K562 (cell line): ENCODE results near the gene MRPL10. TPM values are rescaled to one million over a fixed set of nuclear protein-coding genes. Genes with fewer than 3 reads are reported as not detected.

ENCODE experiments used
- ATAC-seq: fragments of 200-7000 bp; cut with Tn5 transposase; 3 replicates; pipeline ENCODE4 v1.9.1; 2020; ENCODE audit warnings: moderate library complexity
- BruUV-seq: library from RNA; stranded (reverse); fragments of 400-500 nt; replicated peaks from 2 replicates; lab custom pipeline; 2021; lab: Mats Ljungman, UMichigan
- CTCF ChIA-PET: fragments of 300-600 bp; formaldehyde crosslinking; extraction: SDS; loops from one replicate; lab custom pipeline; 2021; ENCODE audit warnings: low intra/inter-chr PET ratio; lab: Yijun Ruan, JAX
- POLR2A ChIA-PET: fragments of 300-600, 350-650 bp; sonication (Branson Sonifier 250); formaldehyde crosslinking; extraction: SDS; loops from one replicate; lab custom pipeline; 2021; ENCODE audit warnings: antibody characterized with exemption, inconsistent platforms; lab: Yijun Ruan, JAX
- DNase-seq, 4 experiments: peaks; one replicate each; pipeline versions ENCODE4 v3.0.0 to v3.0.0-alpha.2; 2011 to 2018; ENCODE audit warnings: low spot score in 3 of 4, mixed read lengths in 3 of 4; ENCODE audit errors: extremely low read depth in 1 of 4
- FAIRE-seq: peaks from 2 replicates; lab custom pipeline; 2011; peaks lifted over from hg19 to GRCh38; lab: Jason Lieb, UNC
- H2AFZ ChIP-seq: 2 replicates; pipeline ENCODE4 v1.6.0; 2011; ENCODE audit warnings: low read depth, low read length, control low read depth, inconsistent platforms
- H3K27ac ChIP-seq: fragments of 200-600 bp; 3 replicates; pipeline ENCODE4 v1.8.0; 2011; ENCODE audit warnings: low read depth, mild to moderate bottlenecking, control low read depth, inconsistent platforms, low read length, moderate library complexity, mixed read lengths; ENCODE audit errors: extremely low read depth
- H3K27me3 ChIP-seq, 2 experiments: fragments of 300-600 bp in 1 of 2; 2 replicates in 1 of 2; 3 replicates in 1 of 2; pipeline versions ENCODE4 v1.6.0 to v1.8.0; 2011; ENCODE audit warnings: inconsistent platforms in 2 of 2, low read length in 2 of 2, mild to moderate bottlenecking in 1 of 2, mixed read lengths in 1 of 2, moderate library complexity in 1 of 2; ENCODE audit not compliant: control insufficient read depth in 2 of 2, insufficient read depth in 2 of 2
- H3K36me3 ChIP-seq: fragments of 300-600 bp; 3 replicates; pipeline ENCODE4 v1.8.0; 2011; ENCODE audit warnings: mild to moderate bottlenecking, low read length, inconsistent platforms; ENCODE audit not compliant: control insufficient read depth, insufficient read depth
- H3K4me1 ChIP-seq, 2 experiments: fragments of 200-600 bp in 1 of 2; replicated peaks in 1 of 2; 2 replicates in 1 of 2; 3 replicates in 1 of 2; pipeline versions ENCODE4 v1.5.1 to v1.8.0; 2011; ENCODE audit warnings: inconsistent platforms in 2 of 2, low read length in 2 of 2, mild to moderate bottlenecking in 1 of 2, mixed read lengths in 1 of 2, moderate library complexity in 1 of 2; ENCODE audit not compliant: control insufficient read depth in 2 of 2, insufficient read depth in 2 of 2
- H3K4me2 ChIP-seq: 2 replicates; pipeline ENCODE4 v1.6.1; 2011; ENCODE audit warnings: low read length, control low read depth, inconsistent platforms, mixed read lengths; ENCODE audit not compliant: insufficient read depth
- H3K4me3 ChIP-seq: fragments of 200-600 bp; sonication (generic), shearing (Covaris generic); 2 replicates; pipeline ENCODE4 v1.5.1; 2016; ENCODE audit warnings: control low read depth, inconsistent platforms
- H3K79me2 ChIP-seq: fragments of 200-600 bp; 3 replicates; pipeline ENCODE4 v1.8.0; 2011; ENCODE audit warnings: low read length, inconsistent platforms; ENCODE audit not compliant: control insufficient read depth, insufficient read depth
- H3K9ac ChIP-seq, 2 experiments: 2 replicates each; pipeline versions ENCODE4 v1.6.0 to v1.6.1; 2011; ENCODE audit warnings: low read depth in 2 of 2, low read length in 2 of 2, control low read depth in 1 of 2, inconsistent platforms in 1 of 2, mild to moderate bottlenecking in 1 of 2, mixed read lengths in 1 of 2; ENCODE audit not compliant: insufficient read depth in 1 of 2
- H3K9me1 ChIP-seq: one replicate; pipeline ENCODE4 v1.6.0; 2011; ENCODE audit warnings: inconsistent platforms, mild to moderate bottlenecking, low read length, moderate library complexity; ENCODE audit not compliant: control insufficient read depth, insufficient read depth
- H3K9me3 ChIP-seq: replicated peaks from 2 replicates; pipeline ENCODE4 v1.5.1; 2011; ENCODE audit warnings: low read depth, low read length, inconsistent platforms; ENCODE audit not compliant: control insufficient read depth, insufficient read depth
- H4K20me1 ChIP-seq: replicated peaks from 2 replicates; pipeline ENCODE4 v1.6.1; 2011; ENCODE audit warnings: low read length, inconsistent platforms, mixed read lengths; ENCODE audit not compliant: control insufficient read depth, insufficient read depth
- ARID1B ChIP-seq: fragments of 450-650 bp; IDR thresholded peaks from 2 replicates; pipeline ENCODE4 v1.6.1; 2016; ENCODE audit warnings: antibody characterized with exemption, mild to moderate bottlenecking, inconsistent platforms
- CBFA2T2 ChIP-seq: fragments of 450-650 bp; conservative IDR thresholded peaks from 2 replicates; pipeline ENCODE4 v1.6.1; 2017; ENCODE audit warnings: mild to moderate bottlenecking
- CBX2 ChIP-seq: fragments of 200-600 bp; sonication (generic); IDR thresholded peaks from one replicate; pipeline ENCODE4 v1.6.1; 2012; ENCODE audit warnings: mild to moderate bottlenecking, low read length, inconsistent platforms; ENCODE audit not compliant: insufficient read depth, poor library complexity, severe bottlenecking
- CBX8 ChIP-seq: fragments of 200-600 bp; sonication (generic); IDR thresholded peaks from 2 replicates; pipeline ENCODE4 v1.6.1; 2012; ENCODE audit warnings: borderline replicate concordance, mixed run types, low read depth, mild to moderate bottlenecking, moderate library complexity, mixed read lengths, low read length, control low read depth, inconsistent platforms; ENCODE audit not compliant: poor library complexity, severe bottlenecking; ENCODE audit errors: extremely low read depth
- CTBP1 ChIP-seq: fragments of 450-650 bp; IDR thresholded peaks from 2 replicates; pipeline ENCODE4 v1.6.1; 2016; ENCODE audit warnings: borderline replicate concordance
- EGR1 ChIP-seq: fragments of 450-650 bp; conservative IDR thresholded peaks from 2 replicates; pipeline ENCODE4 v1.6.1; 2017; ENCODE audit warnings: mild to moderate bottlenecking
- HNRNPLL ChIP-seq: fragments of 200-400 bp; formaldehyde crosslinking; IDR thresholded peaks from 2 replicates; pipeline ENCODE4 v1.6.1; 2017; ENCODE audit warnings: low read length, low read depth, mild to moderate bottlenecking; ENCODE audit not compliant: poor library complexity, severe bottlenecking
- ILF3 ChIP-seq: fragments of 450-650 bp; IDR thresholded peaks from 2 replicates; pipeline ENCODE4 v1.6.1; 2018; ENCODE audit warnings: antibody characterized with exemption, mild to moderate bottlenecking, moderate library complexity, borderline replicate concordance
- KDM5B ChIP-seq: fragments of 200-600 bp; sonication (generic); IDR thresholded peaks from 2 replicates; pipeline ENCODE4 v1.6.1; 2012; ENCODE audit warnings: low read depth, mild to moderate bottlenecking, moderate library complexity, low read length, control low read depth, inconsistent platforms; ENCODE audit not compliant: insufficient replicate concordance
- L3MBTL2 ChIP-seq: fragments of 450-650 bp; IDR thresholded peaks from 2 replicates; pipeline ENCODE4 v1.6.1; 2016; ENCODE audit warnings: mild to moderate bottlenecking, moderate library complexity
- MCM2 ChIP-seq: fragments of 450-650 bp; IDR thresholded peaks from 2 replicates; pipeline ENCODE4 v1.6.1; 2017; ENCODE audit warnings: low read depth, mild to moderate bottlenecking
- NFRKB ChIP-seq: fragments of 450-650 bp; IDR thresholded peaks from 2 replicates; pipeline ENCODE4 v1.6.1; 2016; ENCODE audit warnings: low read depth
- PML ChIP-seq: IDR thresholded peaks from 2 replicates; pipeline ENCODE4 v1.6.1; 2012; ENCODE audit warnings: low read length, inconsistent platforms
- SMARCE1 ChIP-seq: fragments of 450-650 bp; IDR thresholded peaks from 2 replicates; pipeline ENCODE4 v1.7.1; 2016; ENCODE audit warnings: mild to moderate bottlenecking
- SPI1 ChIP-seq: IDR thresholded peaks from 2 replicates; pipeline ENCODE4 v1.6.1; 2011; ENCODE audit warnings: low read depth, low read length, control low read depth, borderline replicate concordance
- TCF3 ChIP-seq: sonication (generic); formaldehyde crosslinking; IDR thresholded peaks from 2 replicates; pipeline ENCODE4 v1.4.0; 2020; ENCODE audit warnings: mild to moderate bottlenecking, missing genetic modification reagents
- TEAD4 ChIP-seq, 2 experiments: sonication (generic) in 1 of 2; formaldehyde crosslinking in 1 of 2; IDR thresholded peaks; 2 replicates each; pipeline versions ENCODE4 v1.6.1 to v1.8.0; 2012 to 2022; ENCODE audit warnings: borderline replicate concordance in 1 of 2, inconsistent platforms in 1 of 2, low read length in 1 of 2, mild to moderate bottlenecking in 1 of 2, missing genetic modification reagents in 1 of 2
- WGBS: fragments of 100-300 bp; shearing (Covaris generic); methylation state at CpG from one replicate; pipeline ENCODE4 v1.1.6; 2016; ENCODE audit warnings: low coverage, mixed read lengths; ENCODE audit not compliant: insufficient coverage; ENCODE audit errors: missing lambda C conversion rate; 5-methylcytosine and 5-hydroxymethylcytosine counted together
- in situ Hi-C: fragments of 300-500 bp; cut with MboI; formaldehyde crosslinking; loops from 4 replicates; pipeline ENCODE4 v1.15.0; 2018; ENCODE audit warnings: inconsistent platforms, mixed read lengths
- intact Hi-C: fragments of 100-400 bp; cut with micrococcal nuclease; formaldehyde crosslinking; loops from 2 replicates; pipeline ENCODE4 v1.14.2; 2022
- polyA plus RNA-seq, 8 experiments: library from polyadenylated mRNA; depleted of rRNA in 4 of 8; stranded (reverse) in 5 of 8; unstranded in 3 of 8; fragments of >200 nt; fragmentation: Nextera tagmentation in 2 of 8; fragmentation: Illumina TruSeq in 1 of 8; extraction: Ambion mirVana in 2 of 8; extraction: Trizol in 1 of 8; gene quantifications; 2 replicates each; pipeline versions ENCODE4 v1.2.1 to v1.2.3, GENCODE V29; 2011 to 2014; ENCODE audit warnings: inconsistent platforms in 1 of 8, missing spikeins in 1 of 8
- total RNA-seq, 7 experiments: library from RNA; depleted of rRNA in 6 of 7; stranded (reverse); fragments of >200 nt in 6 of 7; fragmentation: Illumina TruSeq in 2 of 7; extraction: Trizol in 2 of 7; gene quantifications; 2 replicates each; pipeline versions ENCODE4 v1.2.1 to v1.2.3, GENCODE V29; 2011 to 2021; ENCODE audit warnings: low replicate concordance in 1 of 7
- TF ChIP-seq, protein P1 (sequence below): sonication (generic); formaldehyde crosslinking; IDR thresholded peaks from 2 replicates; pipeline ENCODE4 v1.8.0; 2022; ENCODE audit warnings: missing genetic modification reagents, mild to moderate bottlenecking, moderate library complexity, borderline replicate concordance
- TF ChIP-seq, protein P2 (sequence below): sonication (generic); formaldehyde crosslinking; IDR thresholded peaks from 2 replicates; pipeline ENCODE4 v1.5.0; 2020; ENCODE audit warnings: missing genetic modification reagents

The MRPL10 gene
- total and polyA plus RNA-seq, 9 of the 15 experiments (the other 6 are each of a cell fraction or from before 2014, with no cell fraction given) = 27.8 to 105 (median 67.3) TPM

DNA sequence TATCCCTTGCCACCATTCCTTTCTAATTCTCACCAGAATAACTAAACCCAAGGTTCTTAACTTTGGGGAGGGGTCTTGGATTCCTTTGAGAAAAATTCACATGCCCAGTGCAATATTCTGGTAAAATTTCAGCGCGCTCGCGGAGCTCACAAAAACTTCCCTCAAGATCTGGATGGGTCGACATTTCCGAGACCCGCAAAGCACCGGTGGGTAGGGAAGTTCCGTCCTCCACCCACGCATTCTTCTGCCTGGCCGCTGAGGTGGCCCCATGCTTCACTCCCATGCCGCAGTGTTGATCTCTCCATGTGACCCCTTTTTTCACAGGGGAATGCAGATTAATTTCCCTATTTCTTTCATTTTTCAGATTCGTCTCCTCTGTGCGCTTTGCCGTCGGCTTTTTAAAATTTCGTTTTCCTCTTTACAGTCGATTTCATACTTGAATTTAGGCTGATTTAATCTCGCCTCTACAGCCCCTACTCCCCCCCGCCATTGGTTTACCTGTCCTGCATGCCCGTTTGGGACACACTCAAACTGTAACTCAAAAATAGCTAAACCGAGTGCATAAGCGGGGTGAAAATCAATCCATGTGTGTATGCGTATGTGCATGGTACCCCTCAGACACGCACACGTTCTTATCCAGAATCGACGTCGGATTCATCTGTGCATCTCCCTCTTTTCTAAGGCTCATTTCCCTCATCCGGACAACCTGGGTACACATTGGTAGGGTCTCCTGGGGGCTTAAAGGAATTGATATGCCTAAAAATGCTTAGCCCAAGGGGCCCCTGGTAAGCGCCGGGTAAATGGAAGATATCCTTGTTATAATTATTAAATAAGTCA lies 21.0 kb upstream of the MRPL10 start:
- ATAC-seq = no peak
- intact Hi-C loops = no loop called here
- in situ Hi-C loops = no loop called here
- BruUV-seq = no TSS peak
- Histone ChIP-seq H2AFZ (peak overlapping the region; percentile 79), H3K4me3 (peak overlapping the region; percentile 43), H4K20me1 (no peaks in the 10 kb centered on the region), H3K4me1 (peaks cover 33 to 37% of the 10 kb centered on the region in 2 experiments; a peak in 4 of 5 replicates), H3K9ac (peak overlapping the region; percentile 54 to 80; a peak in 3 of 4 replicates), H3K27me3 (peaks cover 0 to 2% of the 10 kb centered on the region in 2 experiments; a peak in 1 of 5 replicates), H3K36me3 (no peaks in the 10 kb centered on the region), H3K9me3 (no peaks in the 10 kb centered on the region), H3K27ac (peak overlapping the region; percentile 51; the same call in 2 of the 3 replicates), H3K79me2 (peaks cover 18% of the 10 kb centered on the region), H3K9me1 (no peaks in the 10 kb centered on the region), H3K4me2 (peak overlapping the region; percentile 82)
- ChIA-PET CTCF (interaction anchor here (1.2 kb wide), 1 partner anchor 38 kb away, joined by 3 read pairs; no protein-coding TSS in a partner anchor), POLR2A (interaction anchor here (1.0 to 2.2 kb wide), 3 partner anchors 11 to 43 kb away, joined by 3 to 7 read pairs (median 3); partner anchors contain the start of gene SP2)
- whole genome bisulfite sequencing = 37% methylated on average over 32 of the region's 32 CpGs
- FAIRE-seq = peak; percentile 86
- DNase-seq = peak; percentile 47 to 69 (median 62)
- TF ChIP-seq CBX8 (peak; percentile 85), CTBP1 (peak; percentile 32; the same call in 1 of the 2 replicates), TCF3 (CRISPR knock-in tag) (0 out of 2 replicates have a peak, but pooled peaks have one; percentile 8), NFRKB (peak; percentile 22; the same call in 1 of the 2 replicates), PML (no peak), CBX2 (peak; percentile 53), ILF3 (no peak), L3MBTL2 (peak; percentile 31; the same call in 1 of the 2 replicates), CBFA2T2 (no peak), SPI1 (0 out of 2 replicates have a peak, but pooled peaks have one; percentile 29), KDM5B (peak; percentile 0), MCM2 (no peak), ARID1B (0 out of 2 replicates have a peak, but pooled peaks have one; percentile 7), TEAD4 (IDR thresholded peaks at IDR 0.05; ENCODE audit: low read length) (0 out of 2 replicates have a peak, but pooled peaks have one; percentile 17), TEAD4 (CRISPR knock-in tag; IDR thresholded peaks at IDR 0.05; ENCODE audit: borderline replicate concordance) (no peak), SMARCE1 (0 out of 2 replicates have a peak, but pooled peaks have one; percentile 11), HNRNPLL (peak; percentile 46), EGR1 (peak; percentile 97)
- TF ChIP-seq, protein P1, sequence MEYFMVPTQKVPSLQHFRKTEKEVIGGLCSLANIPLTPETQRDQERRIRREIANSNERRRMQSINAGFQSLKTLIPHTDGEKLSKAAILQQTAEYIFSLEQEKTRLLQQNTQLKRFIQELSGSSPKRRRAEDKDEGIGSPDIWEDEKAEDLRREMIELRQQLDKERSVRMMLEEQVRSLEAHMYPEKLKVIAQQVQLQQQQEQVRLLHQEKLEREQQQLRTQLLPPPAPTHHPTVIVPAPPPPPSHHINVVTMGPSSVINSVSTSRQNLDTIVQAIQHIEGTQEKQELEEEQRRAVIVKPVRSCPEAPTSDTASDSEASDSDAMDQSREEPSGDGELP = 0 out of 2 replicates have a peak, but pooled peaks have one; percentile 11
- TF ChIP-seq, protein P2, sequence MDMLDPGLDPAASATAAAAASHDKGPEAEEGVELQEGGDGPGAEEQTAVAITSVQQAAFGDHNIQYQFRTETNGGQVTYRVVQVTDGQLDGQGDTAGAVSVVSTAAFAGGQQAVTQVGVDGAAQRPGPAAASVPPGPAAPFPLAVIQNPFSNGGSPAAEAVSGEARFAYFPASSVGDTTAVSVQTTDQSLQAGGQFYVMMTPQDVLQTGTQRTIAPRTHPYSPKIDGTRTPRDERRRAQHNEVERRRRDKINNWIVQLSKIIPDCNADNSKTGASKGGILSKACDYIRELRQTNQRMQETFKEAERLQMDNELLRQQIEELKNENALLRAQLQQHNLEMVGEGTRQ = 0 out of 2 replicates have a peak, but pooled peaks have one; percentile 24
